Sigmoid colon (tissue), 7 donors: ENCODE results near the gene UBE2H. TPM values are rescaled to one million over a fixed set of nuclear protein-coding genes. Genes with fewer than 3 reads are reported as not detected.

ENCODE experiments used
- DNase-seq: peaks from one replicate; pipeline ENCODE4 v3.0.0-alpha.2; 2019
- H3K27ac ChIP-seq, 4 donors: fragments of 200-600 bp; sonication (generic); one replicate each; pipeline ENCODE4 v1.5.1; 2016 to 2019; ENCODE audit warnings: mild to moderate bottlenecking in 1 of 4
- H3K27me3 ChIP-seq, 3 donors: fragments of 200-600 bp; sonication (generic); one replicate each; pipeline ENCODE4 v1.5.1; 2019; ENCODE audit warnings: mild to moderate bottlenecking in 1 of 3
- H3K36me3 ChIP-seq, 4 donors: fragments of 200-600 bp; sonication (generic); one replicate each; pipeline ENCODE4 v1.5.1; 2016 to 2019
- H3K4me1 ChIP-seq, 4 donors: fragments of 200-600 bp; sonication (generic); one replicate each; pipeline ENCODE4 v1.5.1; 2017 to 2019
- H3K4me3 ChIP-seq, 4 donors: fragments of 200-600 bp; sonication (generic); one replicate each; pipeline ENCODE4 v1.5.1; 2017 to 2019; ENCODE audit warnings: mild to moderate bottlenecking in 2 of 4, moderate library complexity in 1 of 4
- H3K9me3 ChIP-seq, 4 donors: fragments of 200-600 bp in 3 of 4; sonication (generic) in 3 of 4; one replicate each; pipeline versions ENCODE4 v1.5.1 to v1.6.1; 2013 to 2019
- CTCF ChIP-seq, 4 experiments: fragments of 450-650 bp in 3 of 4; fragments of 200-600 bp in 1 of 4; IDR thresholded peaks; one replicate each; pipeline ENCODE4 v1.5.1; 2016 to 2019; ENCODE audit warnings: antibody characterized with exemption in 4 of 4, mild to moderate bottlenecking in 3 of 4, moderate library complexity in 2 of 4
- EP300 ChIP-seq, 4 donors: sonication (generic); formaldehyde crosslinking; IDR thresholded peaks; one replicate each; pipeline ENCODE4 v1.6.1; 2017; ENCODE audit warnings: antibody characterized with exemption in 4 of 4
- POLR2A ChIP-seq, 2 donors: fragments of 450-650 bp; IDR thresholded peaks; one replicate each; pipeline ENCODE4 v1.6.1; 2016; ENCODE audit warnings: antibody characterized with exemption in 2 of 2, mild to moderate bottlenecking in 2 of 2, moderate library complexity in 2 of 2
- POLR2AphosphoS5 ChIP-seq, 4 donors: sonication (generic); formaldehyde crosslinking; IDR thresholded peaks; one replicate each; pipeline ENCODE4 v1.6.1; 2017; ENCODE audit warnings: antibody characterized with exemption in 4 of 4
- WGBS, 2 donors: extraction: QIAGEN DNeasy Blood & Tissue Kit; methylation state at CpG; one replicate each; pipeline ENCODE4 v1.1.7; 2013; 5-methylcytosine and 5-hydroxymethylcytosine counted together
- intact Hi-C: fragments of 100-400 bp; cut with DNase I; formaldehyde crosslinking; loops from one replicate; pipeline ENCODE4 v1.15.1; 2023
- polyA plus RNA-seq, 3 donors: library from polyadenylated mRNA; stranded (reverse); fragments of 200-250 nt; gene quantifications; one replicate each; pipeline ENCODE4 v1.2.3, GENCODE V29; 2013
- total RNA-seq, 4 donors: library from RNA; depleted of rRNA; stranded (reverse); fragments of >200 nt; gene quantifications; one replicate each; pipeline ENCODE4 v1.1.0, GENCODE V29; 2016
- donor health status: healthy with polysubstance abuse.
- donor health status: Bipolar disorder and iron deficiency.
- donor health status: healthy.

UBE2H gene
- total and polyA plus RNA-seq, 7 donors = 20.4 to 99.7 (median 68.8) TPM

- TF ChIP-seq EP300 (IDR thresholded peaks at IDR 0.05) (no peak), CTCF (IDR thresholded peaks at IDR 0.05) (no peak), POLR2AphosphoS5 (IDR thresholded peaks at IDR 0.05) (no peak), POLR2A (IDR thresholded peaks at IDR 0.05) (no peak)
- Histone ChIP-seq H3K4me3 (no peak overlapping the region), H3K27ac (no peak overlapping the region), H3K4me1 (peaks cover 0 to 11% (median 10%) of the 10 kb centered on the region in 4 donors), H3K36me3 (no peaks in the 10 kb centered on the region), H3K9me3 (no peaks in the 10 kb centered on the region), H3K27me3 (peaks cover 7 to 40% (median 23%) of the 10 kb centered on the region in 3 donors)
- DNase-seq = no peak
- intact Hi-C loops = no loop called here
- 83 to 84% methylated on average over 6 of the region's 6 CpGs for WGBS, 2 donors
These were observed 162.6 kb downstream of the UBE2H start for GRCh38 chr7:129790136-129790535.

GRCh38 chr7:129789652-129790051, 163.1 kb downstream of the UBE2H start:
- TF ChIP-seq CTCF (IDR thresholded peaks at IDR 0.05) (no peak), POLR2AphosphoS5 (IDR thresholded peaks at IDR 0.05) (no peak), EP300 (IDR thresholded peaks at IDR 0.05) (no peak), POLR2A (IDR thresholded peaks at IDR 0.05) (no peak)
- Histone ChIP-seq H3K36me3 (no peaks in the 10 kb centered on the region), H3K4me1 (peaks cover 0 to 16% (median 15%) of the 10 kb centered on the region in 4 donors), H3K27me3 (peaks cover 12 to 45% (median 28%) of the 10 kb centered on the region in 3 donors), H3K27ac (no peak overlapping the region), H3K4me3 (no peak overlapping the region), H3K9me3 (no peaks in the 10 kb centered on the region)
- intact Hi-C loops = no loop called here
- no peak for DNase-seq
- WGBS, 2 donors = 55 to 65% methylated on average over 1 of the region's 1 CpG

DNA sequence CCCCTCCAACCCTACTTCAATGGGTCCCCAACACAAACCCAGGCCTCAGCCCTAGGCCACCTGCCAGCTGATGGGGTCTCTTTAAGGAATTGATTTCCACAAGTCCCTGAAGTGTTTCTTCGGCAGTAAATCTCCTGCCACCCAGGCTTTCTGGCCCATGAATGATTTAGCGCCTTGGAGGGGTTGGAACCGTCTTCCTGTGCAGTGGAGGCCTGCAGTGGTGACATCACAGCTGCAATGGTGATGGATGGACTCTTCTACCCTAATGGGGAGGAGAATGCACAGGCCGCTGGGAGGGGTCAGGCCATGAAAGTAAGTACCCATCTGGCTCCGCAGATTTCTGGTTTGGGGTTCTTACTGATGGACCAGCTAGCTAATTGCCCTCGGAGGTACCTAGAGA, 163.8 kb downstream of the UBE2H start:
- H3K36me3 ChIP-seq = no peaks in the 10 kb centered on the region
- H3K27me3 ChIP-seq = peaks cover 17 to 51% (median 35%) of the 10 kb centered on the region in 3 donors
- H3K4me3 ChIP-seq = no peak overlapping the region
- peaks cover 0 to 22% (median 21%) of the 10 kb centered on the region in 4 donors for H3K4me1 ChIP-seq
- DNase-seq = no peak
- H3K9me3 ChIP-seq = no peaks in the 10 kb centered on the region
- intact Hi-C loops = no loop called here
- WGBS, 2 donors = 89 to 93% methylated on average over 6 of the region's 6 CpGs
- H3K27ac ChIP-seq = no peak overlapping the region
- TF ChIP-seq POLR2A (IDR thresholded peaks at IDR 0.05) (no peak), EP300 (IDR thresholded peaks at IDR 0.05) (no peak), CTCF (IDR thresholded peaks at IDR 0.05) (no peak), POLR2AphosphoS5 (IDR thresholded peaks at IDR 0.05) (no peak)

GRCh38 chr7:129786825-129787563, 165.8 kb downstream of the UBE2H start:
- H3K27ac ChIP-seq = no peak overlapping the region
- peaks cover 0 to 39% (median 37%) of the 10 kb centered on the region in 4 donors for H3K4me1 ChIP-seq
- no peaks in the 10 kb centered on the region for H3K9me3 ChIP-seq
- no peak for DNase-seq
- H3K36me3 ChIP-seq = no peaks in the 10 kb centered on the region
- TF ChIP-seq POLR2A (IDR thresholded peaks at IDR 0.05) (no peak), CTCF (IDR thresholded peaks at IDR 0.05) (no peak), EP300 (IDR thresholded peaks at IDR 0.05) (no peak), POLR2AphosphoS5 (IDR thresholded peaks at IDR 0.05) (no peak)
- WGBS, 2 donors = 46 to 48% methylated on average over 13 of the region's 13 CpGs
- no peak overlapping the region for H3K4me3 ChIP-seq
- intact Hi-C loops = no loop called here
- H3K27me3 ChIP-seq = peaks cover 36 to 71% (median 55%) of the 10 kb centered on the region in 3 donors
